GM19238 (cell line): ENCODE data around the gene SSTR3.

ENCODE experiments used
- DNase-seq: peaks from one replicate; pipeline ENCODE4 v3.0.0; 2011; ENCODE audit warnings: low spot score; ENCODE audit not compliant: insufficient read length

The SSTR3 gene

DNA sequence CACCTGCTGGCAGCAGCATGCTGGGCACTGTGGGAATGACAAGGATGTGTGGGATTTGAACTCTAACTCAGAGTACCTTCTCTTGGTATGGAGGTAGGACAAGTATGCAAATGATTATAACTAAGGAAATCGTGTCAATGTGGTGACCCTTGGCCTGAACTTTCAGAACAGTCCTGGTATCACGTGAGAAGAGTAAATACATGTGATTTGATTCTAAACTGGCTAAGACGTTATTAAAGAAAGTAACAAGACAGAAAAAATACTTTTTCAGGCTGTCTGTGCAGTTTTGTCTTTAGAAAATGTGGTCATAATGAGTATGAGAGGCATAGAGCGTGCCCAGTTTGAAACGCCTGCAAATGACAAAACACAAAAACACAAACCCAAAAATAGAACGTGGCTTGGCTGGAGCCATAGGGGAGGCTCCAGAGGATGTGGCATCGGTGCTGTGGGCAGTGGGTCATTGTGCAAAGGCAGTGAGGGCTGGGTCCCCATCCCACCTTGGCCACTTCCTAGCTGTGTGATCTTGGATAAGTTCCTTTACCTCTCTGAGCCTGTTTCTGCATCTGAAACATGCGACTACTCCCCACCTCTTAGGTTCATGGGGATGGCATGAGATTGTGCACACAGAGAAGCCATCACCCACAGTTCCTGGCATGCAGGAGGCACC lies 44.2 kb downstream of the SSTR3 start:
- DNase-seq: no peak

DNA sequence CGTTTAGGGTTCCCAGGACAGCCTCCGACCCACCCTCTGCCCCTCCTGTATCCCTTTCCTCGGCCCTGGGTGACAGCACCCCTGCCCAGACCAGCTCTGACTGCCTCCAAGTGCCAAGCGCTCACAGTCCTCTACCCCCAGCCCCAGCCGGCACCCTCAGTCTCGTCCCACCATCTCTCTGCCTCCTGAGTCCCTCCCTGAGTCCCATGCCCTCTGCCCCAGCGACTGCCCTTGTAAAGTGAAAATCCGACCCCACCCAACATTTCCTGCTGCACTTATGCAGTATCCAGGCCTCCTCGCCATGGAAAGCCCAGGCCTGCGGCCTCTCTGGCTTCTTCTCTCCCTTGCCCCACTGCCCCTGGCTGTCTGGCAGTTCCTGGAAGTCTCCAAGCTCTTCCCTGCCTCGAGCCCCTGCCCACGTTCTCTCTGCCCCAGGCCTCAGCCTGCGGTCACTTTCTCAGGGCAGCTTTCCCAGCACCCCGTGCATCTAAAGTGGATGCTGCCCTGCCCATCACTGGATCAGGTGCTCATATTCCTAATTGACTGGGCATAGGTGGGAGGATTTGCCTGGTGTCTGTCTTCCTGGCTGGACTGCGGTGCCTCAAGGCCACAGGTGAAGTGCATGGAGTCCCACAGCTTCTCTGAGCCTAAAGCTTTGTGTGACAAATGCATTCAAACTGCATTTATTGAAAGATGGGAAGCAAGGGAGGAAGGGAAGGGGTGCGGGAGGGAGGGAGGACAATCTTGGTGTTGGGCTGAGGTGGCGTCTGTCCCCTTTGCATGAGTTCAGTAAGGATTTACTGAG lies 44.9 kb downstream of the SSTR3 start:
- DNase-seq: no peak

DNA sequence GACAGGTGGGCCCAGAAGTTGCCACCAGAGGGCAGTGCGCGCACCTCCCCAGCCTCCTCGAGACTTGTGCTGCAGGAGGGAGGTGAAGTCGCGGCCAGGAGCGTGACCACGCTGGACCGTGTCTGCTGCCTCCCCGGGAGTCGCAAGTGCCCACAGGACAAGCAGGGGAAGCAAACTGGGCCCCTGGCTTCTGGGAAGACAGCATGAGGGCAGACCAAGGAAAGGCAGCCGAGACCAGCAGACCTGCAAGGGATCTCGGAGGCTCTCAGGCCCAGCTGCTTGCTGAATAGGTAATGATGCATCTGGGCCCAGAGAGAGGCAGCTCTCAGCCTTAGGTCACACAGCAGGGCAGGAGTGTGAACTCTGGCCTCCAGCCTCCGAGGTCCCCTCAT lies 45.6 kb downstream of the SSTR3 start:
- DNase-seq: peak; percentile 79

DNA sequence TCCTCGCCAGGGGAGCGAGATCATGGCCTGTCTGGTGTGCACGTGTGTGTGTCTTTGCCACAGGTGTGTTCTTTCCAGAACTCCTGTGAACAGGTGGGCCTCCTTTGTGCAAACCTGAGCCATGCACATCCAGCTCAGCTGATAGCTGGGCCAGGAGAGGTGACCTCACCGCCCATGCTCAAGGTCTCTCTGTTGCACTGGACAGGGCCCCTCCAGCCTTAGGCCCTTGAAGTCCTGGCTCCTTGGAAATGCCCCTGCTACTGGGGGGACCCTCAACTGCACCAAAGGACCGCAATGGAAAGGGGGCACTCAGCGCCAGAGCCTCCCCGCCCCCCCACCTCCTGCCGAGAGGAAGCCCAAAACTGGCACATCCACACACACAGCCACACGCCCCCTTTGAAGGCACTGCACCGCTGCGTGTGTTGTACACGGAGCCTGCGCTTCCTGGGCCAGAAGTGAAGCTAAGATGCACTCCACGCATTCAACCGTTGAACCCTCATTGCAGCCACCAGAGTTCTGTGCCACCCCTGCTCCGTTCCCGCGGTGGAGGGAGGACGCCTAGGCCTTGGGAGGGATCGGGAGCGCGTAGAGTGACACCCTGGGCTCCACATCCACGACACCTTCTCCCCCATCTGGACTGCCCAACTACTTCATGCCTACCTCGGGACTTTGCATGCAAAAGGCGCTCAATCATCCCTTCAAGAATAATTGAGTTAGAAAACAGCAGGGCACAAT lies 46.2 kb downstream of the SSTR3 start:
- no peak for DNase-seq

DNA sequence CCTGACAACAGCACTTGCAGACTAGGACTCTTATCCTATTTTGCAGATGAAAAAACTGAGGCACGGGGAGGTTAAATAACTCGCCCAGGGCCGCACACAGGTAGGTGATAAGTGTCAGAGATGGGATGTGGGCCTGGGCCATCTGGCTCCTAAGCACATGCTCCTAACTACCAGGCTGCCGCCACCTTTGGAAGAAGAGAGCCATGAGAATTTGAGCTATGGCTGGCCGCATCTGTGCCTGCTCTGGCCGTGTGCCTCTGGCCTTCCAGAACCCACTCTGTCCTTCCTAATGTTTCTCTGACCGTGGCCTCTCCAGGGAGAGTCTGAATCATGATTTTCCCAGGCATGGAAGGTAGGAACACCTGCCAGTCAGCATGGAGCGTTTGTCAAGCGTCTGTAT lies 47.2 kb downstream of the SSTR3 start:
- no peak for DNase-seq

DNA sequence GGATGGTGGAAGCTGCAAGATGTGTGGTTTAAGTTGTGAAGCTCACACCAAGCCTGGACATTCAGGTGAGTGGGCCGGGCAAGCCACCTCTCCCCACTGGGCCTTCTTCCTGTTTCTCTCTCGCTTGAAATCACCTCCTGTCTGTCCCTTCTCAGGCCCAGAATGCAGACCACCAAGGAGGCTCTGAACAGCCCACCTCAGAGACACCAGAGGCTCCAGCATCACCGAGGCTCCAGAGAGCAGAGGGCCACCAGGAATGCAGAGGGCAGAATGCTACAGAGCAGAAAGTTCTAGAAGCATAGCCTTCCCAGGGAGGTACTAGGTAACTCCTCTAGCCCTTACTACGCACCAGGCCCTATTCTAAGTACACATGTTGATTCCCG lies 47.8 kb downstream of the SSTR3 start:
- no peak for DNase-seq

DNA sequence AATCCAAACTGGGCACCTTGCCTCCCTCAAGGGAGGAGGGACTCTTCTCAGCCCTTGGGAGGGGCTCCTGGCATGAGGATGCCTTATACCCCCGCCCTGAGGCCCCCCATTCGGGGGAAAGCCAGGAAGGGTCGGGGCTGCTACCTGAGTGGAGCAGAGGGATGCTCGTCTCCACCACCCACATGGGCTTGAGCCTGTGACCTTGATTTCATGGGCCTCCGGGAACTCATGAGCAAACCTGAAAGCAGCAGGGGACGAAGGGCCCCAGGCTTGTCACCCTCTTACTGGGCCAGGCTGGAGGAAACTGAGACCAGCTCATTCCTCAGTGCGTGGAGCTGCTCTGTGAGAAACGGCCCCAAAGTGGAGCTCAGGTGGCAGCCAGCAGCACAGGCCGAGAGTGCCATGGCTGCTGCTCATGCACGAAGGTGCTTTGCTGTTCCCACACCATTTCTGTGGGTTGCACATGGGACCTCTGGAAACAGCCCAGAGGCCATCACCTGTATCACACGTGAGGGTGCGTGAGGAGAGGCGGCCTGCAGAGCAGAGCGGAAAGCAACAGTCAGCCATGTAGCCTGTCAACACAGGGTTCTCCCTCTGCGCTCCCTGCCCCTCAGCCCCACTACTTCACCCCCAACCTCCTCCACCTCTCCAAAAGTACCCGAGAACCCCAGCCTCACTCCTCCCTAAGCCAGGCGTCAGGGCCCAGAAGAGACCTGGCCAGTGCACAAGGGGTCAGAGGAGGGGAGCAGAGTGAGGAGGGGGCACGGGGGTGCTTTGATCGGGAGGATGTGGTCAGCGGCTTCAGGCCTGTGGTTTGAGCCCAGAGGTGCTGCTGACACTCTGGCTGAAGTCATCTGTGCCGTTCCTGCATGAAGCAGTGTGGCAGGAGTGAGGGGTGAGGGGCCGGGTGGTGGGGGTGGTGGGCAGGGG lies 48.4 kb downstream of the SSTR3 start:
- peak; percentile 68 for DNase-seq

DNA sequence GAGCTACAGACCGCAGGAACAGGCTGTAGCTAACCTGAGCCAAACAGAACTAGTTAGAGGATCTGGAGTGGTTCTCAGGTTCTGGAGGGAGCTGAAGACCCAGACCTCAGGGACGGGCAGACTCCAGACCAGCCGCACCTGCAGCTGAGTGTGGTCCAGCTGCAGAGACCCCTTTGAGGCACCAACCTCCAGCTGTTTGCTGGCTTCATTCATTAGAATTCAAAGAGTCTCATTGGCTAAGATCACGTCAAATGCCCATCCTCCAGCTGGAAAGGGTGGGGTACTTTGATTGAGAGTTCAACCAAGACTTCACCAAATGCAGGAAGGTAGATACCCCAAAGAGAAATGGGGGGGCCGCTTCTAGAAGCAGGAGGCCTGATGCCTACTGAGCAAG lies 49.2 kb downstream of the SSTR3 start:
- no peak for DNase-seq

DNA sequence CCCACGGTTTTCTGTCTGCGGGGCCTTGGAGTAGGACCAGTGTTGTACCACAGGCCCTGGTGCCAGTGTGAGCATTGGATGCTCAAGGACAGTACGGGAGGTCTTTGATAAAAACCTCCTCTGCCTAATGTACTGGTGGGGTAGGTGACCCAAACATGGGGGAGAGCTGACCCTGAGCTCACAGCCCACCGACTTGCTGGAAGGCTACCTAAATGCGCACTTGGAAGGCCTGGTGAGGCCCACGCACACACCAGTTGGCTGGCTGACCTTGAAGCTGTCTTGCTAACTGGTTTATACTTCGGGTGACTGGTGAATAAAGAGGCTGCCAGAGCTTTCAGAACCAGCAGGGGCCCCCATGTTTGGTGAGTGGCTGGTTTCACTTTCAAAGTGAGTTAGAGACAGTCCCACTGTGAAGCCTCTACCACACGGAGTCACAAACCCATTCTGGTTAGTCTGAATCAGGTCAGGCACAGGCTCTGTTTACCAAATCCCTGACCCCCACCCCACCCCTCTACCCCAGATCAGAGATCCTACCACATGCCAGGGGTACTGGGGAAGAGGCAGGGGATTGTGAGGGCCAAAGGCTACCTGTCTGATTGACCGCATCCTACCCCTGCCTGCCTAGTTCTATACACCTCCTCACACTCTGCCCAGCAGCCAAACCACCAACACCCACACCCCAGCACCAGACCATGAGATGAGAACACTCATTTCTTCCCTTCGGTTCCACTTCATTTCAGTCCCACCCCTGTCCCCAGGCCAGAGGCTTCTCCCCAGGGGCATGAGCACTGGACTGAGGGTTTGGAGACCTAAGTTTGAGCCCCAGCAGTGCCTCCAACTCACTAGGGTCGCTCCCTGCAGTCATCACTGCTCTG lies 49.8 kb downstream of the SSTR3 start:
- peak; percentile 86 for DNase-seq

DNA sequence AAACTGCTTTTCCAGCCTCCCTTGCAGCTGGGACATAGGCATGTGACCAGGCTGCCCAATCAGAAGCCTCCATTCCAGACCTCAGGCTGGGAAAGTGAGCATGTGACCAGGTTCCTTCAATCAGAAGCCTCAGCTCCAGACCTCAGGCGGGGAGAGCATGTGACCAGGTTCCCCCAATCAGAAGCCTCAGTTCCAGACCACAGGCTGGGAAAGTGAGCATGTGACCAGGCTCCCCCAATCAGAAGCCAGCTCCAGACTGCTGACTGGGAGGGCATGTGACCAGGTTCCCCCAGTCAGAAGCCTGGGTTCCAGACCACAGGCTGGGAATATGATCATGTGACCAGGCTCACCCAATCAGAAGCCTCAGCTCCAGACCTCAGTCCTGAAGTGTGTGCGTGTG lies 50.8 kb downstream of the SSTR3 start:
- DNase-seq: no peak

DNA sequence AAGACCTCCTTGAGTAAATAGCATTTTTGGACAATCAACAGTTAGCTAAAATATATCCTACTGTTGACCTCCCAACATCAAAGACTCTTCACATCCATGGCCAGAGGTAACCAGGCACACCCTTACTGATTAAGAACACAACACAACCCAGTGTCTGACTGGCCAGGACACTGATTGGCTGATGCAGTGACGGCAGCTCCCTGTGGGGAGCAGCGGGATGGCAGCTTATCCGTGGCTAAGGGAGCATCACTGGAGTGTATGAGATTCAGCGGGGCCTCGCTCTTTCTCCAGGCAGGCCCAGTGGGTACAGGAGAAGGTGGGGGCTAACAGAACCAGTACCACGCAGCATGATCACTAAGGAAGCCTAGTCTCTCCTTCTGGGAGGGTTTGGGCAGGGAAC lies 52.2 kb downstream of the SSTR3 start:
- no peak for DNase-seq

DNA sequence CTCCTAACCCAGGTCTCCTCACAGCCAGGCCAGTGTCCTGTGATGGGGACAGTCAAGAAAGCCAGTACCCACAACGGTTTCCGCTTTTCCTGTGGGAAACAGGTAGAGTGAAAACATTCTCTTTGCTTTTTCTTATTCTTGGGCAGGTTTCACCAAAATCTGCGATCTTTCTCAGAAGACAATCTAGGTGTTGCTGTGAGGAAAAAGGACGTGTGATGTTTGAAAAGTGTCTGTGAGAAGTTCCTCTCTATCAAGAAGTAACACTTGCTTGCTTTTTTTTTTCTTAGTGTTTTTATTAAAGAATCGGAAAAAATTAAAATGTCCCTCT lies 53.4 kb downstream of the SSTR3 start:
- no peak for DNase-seq

DNA sequence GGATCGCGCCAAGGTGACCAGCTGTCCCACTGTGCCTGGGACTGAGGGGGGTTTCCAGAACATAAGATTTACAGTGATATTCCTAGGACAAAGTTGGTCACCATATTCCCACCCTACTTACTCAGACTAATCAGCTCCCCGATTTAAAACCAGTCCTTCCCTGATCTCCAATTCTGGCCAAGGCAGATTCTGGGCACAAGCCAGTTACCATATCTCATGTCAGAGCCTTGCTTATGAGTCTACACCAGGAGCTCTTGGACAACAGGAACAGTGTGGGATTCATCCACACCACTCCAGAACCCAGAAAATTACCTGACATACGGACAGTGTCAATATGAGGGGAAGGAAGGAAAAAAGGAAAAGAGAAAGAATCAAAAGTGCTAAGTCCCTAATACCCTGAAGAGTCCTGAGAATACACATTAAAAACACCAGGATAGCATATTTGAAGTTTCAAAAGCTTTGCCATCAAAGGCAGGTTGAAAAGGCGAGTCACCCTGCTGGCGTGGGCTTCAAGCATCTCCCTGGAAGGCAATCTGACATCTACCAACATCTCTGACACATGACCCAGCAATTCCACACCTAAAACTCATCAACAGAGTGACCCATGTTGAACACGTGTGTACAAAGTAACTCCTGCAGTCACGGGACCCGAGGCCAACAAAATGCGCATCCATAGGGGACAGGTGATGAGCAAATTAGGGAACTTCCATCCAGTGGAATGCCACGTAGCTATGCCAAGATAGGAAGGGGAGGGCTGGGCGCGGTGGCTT lies 54.6 kb downstream of the SSTR3 start:
- DNase-seq: no peak

DNA sequence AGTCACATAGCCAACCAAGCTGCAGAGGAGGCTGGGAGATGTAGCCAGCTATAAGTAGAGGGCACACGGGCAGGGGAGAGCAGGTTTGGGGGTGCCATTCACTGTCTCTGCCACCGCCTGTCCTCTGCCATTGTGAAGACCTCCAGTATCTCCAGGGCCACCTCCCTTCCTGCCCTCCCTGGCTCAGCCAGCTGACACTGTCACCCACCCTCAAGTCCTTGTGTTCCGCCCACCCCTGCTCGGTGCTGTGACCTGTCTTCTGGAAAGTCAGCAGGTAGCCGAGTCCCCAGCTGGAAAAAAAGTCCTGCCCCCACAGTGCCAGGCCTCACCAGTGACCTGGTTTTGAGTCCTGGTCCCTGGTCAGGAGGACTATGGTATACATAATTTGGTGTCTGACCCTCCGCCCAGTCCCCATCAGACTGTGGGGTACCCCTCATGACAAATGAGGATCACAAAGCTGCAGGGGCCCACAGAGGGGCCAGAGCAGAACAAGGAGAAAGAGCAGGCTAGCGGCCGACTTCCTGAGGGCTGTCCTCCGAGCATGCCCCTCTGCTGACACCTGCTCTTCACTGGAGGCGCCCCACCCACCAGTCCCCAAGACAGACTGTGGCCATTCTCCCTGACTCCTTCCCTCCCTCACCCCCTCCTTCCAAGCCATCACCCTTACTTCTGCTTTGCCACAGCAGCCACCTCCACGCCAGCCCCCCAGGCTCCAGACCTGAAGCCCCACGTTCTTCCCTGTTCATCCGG lies 55.4 kb downstream of the SSTR3 start:
- no peak for DNase-seq

DNA sequence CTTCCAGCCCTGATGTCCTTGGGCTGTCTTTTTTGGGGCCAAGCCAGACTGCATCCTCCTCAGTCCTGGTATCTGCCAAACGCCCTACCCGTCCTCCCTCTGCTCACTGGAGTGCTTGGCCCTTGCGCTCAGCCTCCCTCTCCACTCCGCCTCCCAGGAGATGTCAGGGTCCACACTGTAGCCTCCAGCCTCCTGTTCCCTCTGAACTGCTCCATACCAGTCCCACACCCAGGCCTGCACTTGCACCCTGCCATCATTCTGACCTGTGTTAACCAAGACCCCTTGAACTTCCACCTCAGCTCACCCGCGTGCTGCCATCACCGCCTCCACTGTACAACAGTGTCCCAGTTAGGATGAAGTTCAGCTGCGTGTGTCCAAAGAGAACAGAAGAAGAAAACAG lies 56.3 kb downstream of the SSTR3 start:
- DNase-seq: no peak

DNA sequence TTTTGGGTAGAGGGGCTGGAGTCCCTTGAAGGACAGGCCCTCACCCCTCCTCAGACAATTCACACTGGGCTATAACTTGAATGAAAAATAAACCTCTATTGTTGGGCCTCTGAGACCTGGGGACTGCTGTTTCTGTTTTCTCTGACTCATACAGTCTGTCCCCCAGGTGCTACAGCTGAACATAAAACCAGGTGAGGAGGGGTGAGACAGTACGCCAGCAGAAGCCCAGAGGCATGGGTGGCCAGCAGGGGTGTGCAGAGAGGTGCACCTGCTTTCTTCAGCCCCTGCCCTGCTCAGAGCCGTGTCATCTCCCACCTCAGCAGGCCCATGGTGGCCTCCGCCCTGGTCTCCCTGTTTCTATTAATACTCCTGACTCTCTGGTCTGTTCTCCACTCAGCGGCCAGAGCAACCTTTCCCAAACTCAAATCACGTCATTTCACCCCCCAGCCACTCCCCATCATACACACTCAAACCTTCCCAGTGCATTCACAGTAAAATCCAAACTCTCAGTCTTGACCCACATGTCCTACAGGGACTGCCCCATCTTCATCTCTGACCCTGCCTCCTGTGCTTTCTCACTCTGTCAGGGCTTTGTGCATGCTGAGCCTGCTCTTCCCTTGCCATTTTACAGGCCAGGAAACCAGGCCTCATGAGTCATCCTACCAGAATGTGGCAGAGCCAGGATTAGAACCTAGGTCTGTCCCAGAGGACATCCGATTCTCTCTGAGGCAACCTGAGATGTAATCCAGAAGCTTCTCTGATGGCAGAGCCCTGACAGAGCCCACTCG lies 57.2 kb downstream of the SSTR3 start:
- no peak for DNase-seq
